Amniotic epithelial cell (primary cell): ENCODE data around the gene DGKQ.

Experiments
- DNase-seq: peaks from one replicate; pipeline ENCODE4 v3.0.0-alpha.2; 2010; ENCODE audit warnings: low read depth

DGKQ gene

GRCh38 chr4:960636-961350 lies 12.6 kb downstream of the DGKQ start:
- DNase-seq = no peak

GRCh38 chr4:960140-960635 lies 13.2 kb downstream of the DGKQ start:
- no peak for DNase-seq

- DNase-seq = no peak
These were observed 13.8 kb downstream of the DGKQ start for GRCh38 chr4:959338-960139.

GRCh38 chr4:958696-959337 lies 14.6 kb downstream of the DGKQ start:
- no peak for DNase-seq

GRCh38 chr4:958314-958665 lies 15.1 kb downstream of the DGKQ start:
- no peak for DNase-seq

- DNase-seq = no peak
These were observed 15.6 kb downstream of the DGKQ start for GRCh38 chr4:957581-958313.

GRCh38 chr4:957231-957580 lies 16.2 kb downstream of the DGKQ start:
- no peak for DNase-seq

- no peak for DNase-seq
These were observed 16.7 kb downstream of the DGKQ start for GRCh38 chr4:956531-957230.

GRCh38 chr4:955931-956381 lies 17.4 kb downstream of the DGKQ start:
- no peak for DNase-seq

- no peak for DNase-seq
These were observed 18.0 kb downstream of the DGKQ start for GRCh38 chr4:955161-955921.

GRCh38 chr4:954211-955020 lies 19.0 kb downstream of the DGKQ start:
- DNase-seq = no peak

GRCh38 chr4:953574-953915 lies 19.8 kb downstream of the DGKQ start:
- no peak for DNase-seq

- DNase-seq = no peak
These were observed 20.3 kb downstream of the DGKQ start for GRCh38 chr4:952881-953573.

- DNase-seq = no peak
These were observed 21.5 kb downstream of the DGKQ start for GRCh38 chr4:951594-952468.

GRCh38 chr4:951186-951585 lies 22.2 kb downstream of the DGKQ start:
- DNase-seq = no peak

GRCh38 chr4:950136-951020 lies 23.0 kb downstream of the DGKQ start:
- no peak for DNase-seq

GRCh38 chr4:949656-950055 lies 23.7 kb downstream of the DGKQ start:
- no peak for DNase-seq

- no peak for DNase-seq
These were observed 24.5 kb downstream of the DGKQ start for GRCh38 chr4:948936-949300.
